NT2/D1 (cell line): ENCODE results near the gene METTL17.

Experiments used
- DNase-seq: peaks from one replicate; pipeline ENCODE4 v3.0.0-alpha.2; 2011; ENCODE audit warnings: low read depth, low spot score
- H3K27me3 ChIP-seq: 2 replicates; pipeline ENCODE4 v1.6.0; 2011; ENCODE audit warnings: mild to moderate bottlenecking; ENCODE audit not compliant: insufficient read length, insufficient read depth
- H3K36me3 ChIP-seq: 2 replicates; pipeline ENCODE4 v1.6.1; 2011; ENCODE audit warnings: mild to moderate bottlenecking, low read length, mixed read lengths; ENCODE audit not compliant: insufficient read depth, insufficient read length
- H3K4me1 ChIP-seq: 2 replicates; pipeline ENCODE4 v1.5.1; 2011; ENCODE audit not compliant: insufficient read depth, insufficient read length
- H3K4me3 ChIP-seq: 2 replicates; pipeline ENCODE4 v1.5.1; 2011; ENCODE audit warnings: low read depth; ENCODE audit not compliant: insufficient read length
- H3K9ac ChIP-seq: 2 replicates; pipeline ENCODE4 v1.6.0; 2011; ENCODE audit warnings: low read depth; ENCODE audit not compliant: insufficient read length
- H3K9me3 ChIP-seq: 2 replicates; pipeline ENCODE4 v1.5.1; 2011; ENCODE audit warnings: mild to moderate bottlenecking, low read length; ENCODE audit not compliant: insufficient read depth
- SUZ12 ChIP-seq: IDR thresholded peaks from 2 replicates; pipeline ENCODE4 v1.6.1; 2011; ENCODE audit not compliant: insufficient read length, insufficient read depth; ENCODE audit errors: extremely low read depth
- YY1 ChIP-seq: IDR thresholded peaks from 2 replicates; pipeline ENCODE4 v1.6.1; 2011; ENCODE audit not compliant: insufficient read length, insufficient read depth
- ZNF274 ChIP-seq: IDR thresholded peaks from 2 replicates; pipeline ENCODE4 v1.6.1; 2011; ENCODE audit warnings: mild to moderate bottlenecking, low read depth, low read length

The METTL17 gene

DNA sequence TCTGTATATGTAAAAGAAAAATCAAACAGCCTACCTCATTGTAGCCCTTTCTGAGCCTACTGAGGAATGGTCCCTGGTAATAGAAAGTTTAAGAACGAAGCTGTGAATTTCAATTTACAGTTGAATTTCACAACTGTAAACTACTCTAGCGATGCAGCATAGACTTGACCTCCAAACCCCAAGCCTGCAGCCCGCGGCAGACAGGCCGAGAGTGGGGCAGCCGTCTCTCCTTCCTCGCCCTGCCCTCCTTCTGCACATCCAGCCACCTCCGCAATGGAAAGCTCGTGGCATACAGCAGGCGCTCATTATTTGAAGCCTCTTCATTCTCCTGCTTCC lies 19.2 kb upstream of the METTL17 start:
- H3K9ac ChIP-seq: peak overlapping the region; percentile 32
- TF ChIP-seq SUZ12: no peak
- TF ChIP-seq YY1: no peak
- TF ChIP-seq ZNF274: no peak

GRCh38 chr14:20970983-20971704 lies 18.6 kb upstream of the METTL17 start:
- H3K36me3 ChIP-seq: no peaks in the 10 kb centered on the region
- H3K4me3 ChIP-seq: peak overlapping the region; percentile 67
- H3K27me3 ChIP-seq: no peaks in the 10 kb centered on the region
- peak; percentile 84 for DNase-seq
- no peaks in the 10 kb centered on the region for H3K4me1 ChIP-seq
- H3K9me3 ChIP-seq: no peaks in the 10 kb centered on the region
- H3K9ac ChIP-seq: peak overlapping the region; percentile 90
- TF ChIP-seq ZNF274: no peak
- TF ChIP-seq YY1: no peak
- TF ChIP-seq SUZ12: no peak

More for the DNA sequence above, 19.2 kb upstream of the METTL17 start:
- Histone ChIP-seq H3K36me3 (no peaks in the 10 kb centered on the region), H3K4me3 (peak overlapping the region; percentile 67), H3K27me3 (no peaks in the 10 kb centered on the region), H3K9me3 (no peaks in the 10 kb centered on the region), H3K4me1 (no peaks in the 10 kb centered on the region)
- DNase-seq: no peak

DNA sequence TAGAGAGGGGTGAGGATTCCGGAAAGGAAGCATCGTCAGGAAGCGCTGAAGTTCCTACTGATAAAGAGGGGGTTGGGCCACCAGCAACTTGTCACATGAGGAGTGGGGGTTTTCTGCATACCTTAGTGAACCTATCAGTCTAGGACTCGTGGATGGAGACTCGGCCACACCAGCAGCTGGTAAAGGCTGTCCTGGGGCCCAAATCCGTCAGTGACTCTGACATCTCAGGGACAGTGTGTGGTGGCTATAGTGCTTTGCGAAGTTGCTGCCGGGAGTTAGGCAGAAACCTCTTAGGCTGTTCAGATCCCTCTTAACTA lies 18.1 kb upstream of the METTL17 start:
- no peaks in the 10 kb centered on the region for H3K36me3 ChIP-seq
- no peak for TF ChIP-seq SUZ12
- no peak for TF ChIP-seq YY1
- no peak for TF ChIP-seq ZNF274
- peak overlapping the region; percentile 61 for H3K9ac ChIP-seq
- no peak for DNase-seq
- H3K4me1 ChIP-seq: no peaks in the 10 kb centered on the region
- H3K4me3 ChIP-seq: no peak overlapping the region
- H3K9me3 ChIP-seq: no peaks in the 10 kb centered on the region
- H3K27me3 ChIP-seq: no peaks in the 10 kb centered on the region

- Histone ChIP-seq H3K4me3 (no peak overlapping the region), H3K27me3 (no peaks in the 10 kb centered on the region), H3K9me3 (no peaks in the 10 kb centered on the region), H3K9ac (no peak overlapping the region), H3K4me1 (no peaks in the 10 kb centered on the region), H3K36me3 (no peaks in the 10 kb centered on the region)
- TF ChIP-seq ZNF274 (no peak), YY1 (no peak)
- DNase-seq: no peak
These were observed 16.3 kb upstream of the METTL17 start for GRCh38 chr14:20973501-20973900.

DNA sequence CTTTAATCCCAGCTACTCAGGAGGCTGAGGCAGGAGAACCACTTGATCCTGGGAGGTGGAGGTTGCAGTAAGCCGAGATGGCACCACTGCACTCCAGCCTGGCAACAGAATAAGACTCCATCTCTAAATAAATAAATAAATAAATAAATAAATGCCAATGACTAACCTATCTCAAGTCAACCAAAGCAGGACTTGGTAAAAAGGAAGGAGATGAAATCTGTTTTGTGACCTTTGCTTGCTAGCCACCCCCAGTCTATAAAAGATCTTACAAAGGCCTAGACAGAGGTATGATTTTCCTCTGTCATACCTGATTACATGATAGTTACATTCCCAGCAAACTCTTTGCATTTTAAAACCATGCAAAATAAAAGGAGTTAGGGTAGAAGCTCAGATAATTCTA lies 13.5 kb upstream of the METTL17 start:
- no peaks in the 10 kb centered on the region for H3K36me3 ChIP-seq
- no peaks in the 10 kb centered on the region for H3K9me3 ChIP-seq
- no peaks in the 10 kb centered on the region for H3K4me1 ChIP-seq
- no peak overlapping the region for H3K4me3 ChIP-seq
- H3K9ac ChIP-seq: no peak overlapping the region
- TF ChIP-seq YY1: no peak
- no peak for TF ChIP-seq SUZ12
- TF ChIP-seq ZNF274: no peak
- DNase-seq: no peak
- H3K27me3 ChIP-seq: no peaks in the 10 kb centered on the region

GRCh38 chr14:20978687-20979086 lies 11.1 kb upstream of the METTL17 start:
- TF ChIP-seq SUZ12: no peak
- TF ChIP-seq YY1: no peak
- H3K27me3 ChIP-seq: no peaks in the 10 kb centered on the region
- no peaks in the 10 kb centered on the region for H3K36me3 ChIP-seq
- no peak for DNase-seq
- no peaks in the 10 kb centered on the region for H3K4me1 ChIP-seq
- H3K4me3 ChIP-seq: no peak overlapping the region
- no peaks in the 10 kb centered on the region for H3K9me3 ChIP-seq
- no peak overlapping the region for H3K9ac ChIP-seq

DNA sequence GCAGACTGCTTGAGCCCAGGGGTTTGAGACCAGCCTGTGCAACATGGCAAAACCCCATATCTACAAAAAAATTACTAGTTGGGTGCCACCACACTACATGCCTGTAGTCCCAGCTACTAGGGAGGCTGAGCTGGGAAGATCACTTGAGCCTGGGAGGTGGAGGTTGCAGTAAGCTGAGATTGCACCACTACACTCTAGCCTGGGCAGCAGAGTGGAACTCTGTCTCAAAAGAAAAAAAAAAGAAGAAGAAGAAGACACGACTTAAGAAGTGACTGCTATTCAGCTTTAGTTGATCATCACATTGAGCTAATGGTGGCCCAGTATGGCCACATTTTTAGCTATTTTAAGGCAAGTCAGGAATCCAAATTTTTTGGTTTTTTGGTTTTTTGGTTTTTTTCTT lies 8.9 kb upstream of the METTL17 start:
- Histone ChIP-seq H3K4me3 (no peak overlapping the region), H3K36me3 (no peaks in the 10 kb centered on the region), H3K9me3 (no peaks in the 10 kb centered on the region), H3K27me3 (no peaks in the 10 kb centered on the region), H3K4me1 (no peaks in the 10 kb centered on the region), H3K9ac (no peak overlapping the region)
- DNase-seq: no peak
- no peak for TF ChIP-seq YY1
- TF ChIP-seq SUZ12: no peak
- TF ChIP-seq ZNF274: no peak
